HG02943 (cell line): Measurements from ENCODE around the gene CFAP52.
"Not testable (repeated sequence)": the region's sequence is repeated elsewhere in the genome, so short reads cannot be mapped to it uniquely, and the experiment has no call there.

ENCODE experiments used
- ATAC-seq: cut with Tn5 transposase; IDR thresholded peaks from one replicate; pipeline ENCODE4 v1.9.1; 2021; ENCODE audit warnings: mild to moderate bottlenecking, low read depth, moderate library complexity; ENCODE audit not compliant: unreplicated experiment

Gene CFAP52, protein sequence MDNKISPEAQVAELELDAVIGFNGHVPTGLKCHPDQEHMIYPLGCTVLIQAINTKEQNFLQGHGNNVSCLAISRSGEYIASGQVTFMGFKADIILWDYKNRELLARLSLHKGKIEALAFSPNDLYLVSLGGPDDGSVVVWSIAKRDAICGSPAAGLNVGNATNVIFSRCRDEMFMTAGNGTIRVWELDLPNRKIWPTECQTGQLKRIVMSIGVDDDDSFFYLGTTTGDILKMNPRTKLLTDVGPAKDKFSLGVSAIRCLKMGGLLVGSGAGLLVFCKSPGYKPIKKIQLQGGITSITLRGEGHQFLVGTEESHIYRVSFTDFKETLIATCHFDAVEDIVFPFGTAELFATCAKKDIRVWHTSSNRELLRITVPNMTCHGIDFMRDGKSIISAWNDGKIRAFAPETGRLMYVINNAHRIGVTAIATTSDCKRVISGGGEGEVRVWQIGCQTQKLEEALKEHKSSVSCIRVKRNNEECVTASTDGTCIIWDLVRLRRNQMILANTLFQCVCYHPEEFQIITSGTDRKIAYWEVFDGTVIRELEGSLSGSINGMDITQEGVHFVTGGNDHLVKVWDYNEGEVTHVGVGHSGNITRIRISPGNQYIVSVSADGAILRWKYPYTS

DNA sequence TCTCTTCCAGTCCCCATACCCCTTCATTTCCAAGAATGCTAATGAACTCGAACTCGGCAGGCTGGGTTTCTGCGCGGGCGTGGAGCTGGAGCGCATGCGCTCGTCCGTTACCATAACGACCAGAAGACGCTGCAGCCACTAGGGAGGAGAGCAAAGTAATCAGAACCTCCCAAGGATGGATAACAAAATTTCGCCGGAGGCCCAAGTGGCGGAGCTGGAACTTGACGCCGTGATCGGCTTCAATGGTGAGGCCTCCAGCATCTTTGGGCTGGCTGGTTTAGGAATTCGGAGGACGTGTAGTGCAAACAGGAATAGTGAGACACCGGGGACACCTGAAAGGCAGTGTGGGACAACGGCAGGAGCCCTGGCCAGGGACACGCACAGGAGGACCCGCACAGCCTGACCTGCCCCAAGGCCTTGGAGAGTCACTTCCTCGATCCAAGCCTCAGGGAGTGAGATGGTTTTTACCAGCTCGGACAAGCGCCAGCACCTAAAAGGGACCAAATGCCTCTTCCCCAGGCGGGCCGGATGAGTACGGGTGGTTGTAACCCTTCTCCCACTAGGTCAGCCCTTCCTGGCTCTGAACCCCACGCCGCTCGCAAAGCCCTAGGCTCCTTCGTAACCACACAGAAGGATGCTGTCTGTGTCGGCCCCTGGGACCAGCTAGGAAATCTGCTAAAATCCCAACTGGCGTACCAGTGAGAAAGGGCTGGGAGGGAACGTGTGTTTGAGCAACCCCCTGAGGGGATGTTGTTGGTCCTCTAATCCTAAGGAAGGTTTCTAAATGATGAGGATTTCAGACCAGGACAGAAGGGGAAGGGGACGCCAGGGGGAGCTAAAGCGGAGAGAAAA lies at the start of gene CFAP52:
Gene CFAP52, plus strand, starts transcription at position 122 of the 852 bp plus-strand sequence. Its CDS starts 54 bp downstream, at position 176.
- no peak for ATAC-seq

DNA sequence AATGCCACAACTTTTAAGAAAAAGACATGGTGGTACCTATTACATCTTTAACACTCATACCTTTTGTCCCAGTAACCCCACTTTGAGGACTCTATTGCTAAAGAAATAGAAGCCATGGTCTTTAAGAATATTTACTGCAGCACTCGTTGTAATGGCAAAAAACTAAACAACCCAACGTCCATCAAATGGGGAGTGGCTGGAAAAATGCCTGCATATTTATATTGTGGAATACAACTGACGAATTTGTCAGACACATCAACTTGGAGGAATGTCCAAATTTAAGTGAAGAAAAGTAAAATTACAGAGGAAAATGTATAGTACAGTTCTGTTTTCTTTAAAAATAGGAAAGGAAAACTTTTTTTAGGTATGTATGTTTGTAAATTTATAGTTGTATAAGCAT lies 48.7 kb upstream of the CFAP52 start:
- ATAC-seq = no peak

DNA sequence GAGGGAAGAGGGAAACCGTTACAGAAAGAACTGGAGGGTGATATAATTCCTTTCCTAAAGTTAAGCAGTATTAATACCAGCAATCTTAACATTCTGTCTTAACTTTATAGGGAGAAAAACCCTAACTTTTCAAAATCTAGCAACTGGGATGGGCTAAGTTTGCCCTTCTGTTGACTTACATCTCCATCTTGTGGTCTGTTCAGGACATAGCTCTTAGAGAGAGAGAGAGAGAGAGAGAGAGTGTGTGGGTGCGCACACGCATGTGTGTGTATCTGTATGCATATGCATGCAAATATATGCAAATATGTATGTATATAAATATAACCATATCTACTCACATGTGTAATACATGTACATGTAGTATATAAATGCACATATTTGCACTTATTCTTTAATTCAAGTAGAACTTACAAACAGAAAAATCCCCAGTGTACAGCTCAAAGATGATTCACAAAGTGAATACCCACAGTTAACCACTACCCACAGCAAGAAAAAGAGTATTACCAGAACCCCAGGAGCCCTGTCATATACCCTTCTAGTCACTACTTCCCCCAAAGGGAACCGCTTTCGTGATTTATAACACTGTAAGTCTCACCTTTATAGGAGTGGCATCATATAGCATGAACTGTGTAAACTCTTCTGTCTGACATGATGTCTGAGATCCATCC lies 47.3 kb upstream of the CFAP52 start:
- ATAC-seq = no peak

DNA sequence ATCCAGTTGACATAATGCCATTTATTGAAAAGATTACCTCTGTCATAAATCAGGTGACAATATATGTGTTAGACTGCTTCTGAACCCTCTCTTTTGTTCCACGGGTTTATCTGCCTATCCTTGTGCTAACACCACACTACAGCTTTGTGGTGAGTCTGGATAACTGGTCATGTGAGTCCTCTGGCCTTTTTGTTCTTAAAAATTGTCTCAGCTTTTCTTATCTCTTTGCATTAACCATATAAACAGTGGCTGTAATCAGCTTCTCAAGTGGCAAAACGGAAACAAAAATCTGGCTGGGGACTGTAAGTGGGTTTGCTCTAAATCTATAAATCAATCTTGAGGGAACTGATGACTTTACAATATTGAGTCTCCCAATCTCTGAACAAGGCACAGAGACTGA lies 45.4 kb upstream of the CFAP52 start:
- ATAC-seq = no peak

DNA sequence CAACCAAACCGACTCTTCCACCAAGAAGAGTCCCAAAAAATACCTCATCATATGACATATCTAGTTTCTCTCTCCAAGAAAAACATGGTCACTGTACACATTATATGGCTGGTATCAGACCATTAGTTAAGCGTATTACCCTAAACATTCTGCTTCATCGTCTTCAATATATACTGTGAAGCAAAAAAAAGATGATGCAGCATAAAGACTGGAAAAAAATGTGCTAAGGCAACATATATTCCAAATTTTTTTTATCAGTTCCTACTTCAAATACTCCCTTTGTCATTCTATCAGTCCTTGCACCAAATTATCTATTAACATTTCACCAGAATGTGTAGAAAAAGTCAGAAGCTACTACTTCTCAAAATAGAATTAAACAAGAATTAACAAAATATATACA lies 43.7 kb upstream of the CFAP52 start:
- ATAC-seq = no peak

DNA sequence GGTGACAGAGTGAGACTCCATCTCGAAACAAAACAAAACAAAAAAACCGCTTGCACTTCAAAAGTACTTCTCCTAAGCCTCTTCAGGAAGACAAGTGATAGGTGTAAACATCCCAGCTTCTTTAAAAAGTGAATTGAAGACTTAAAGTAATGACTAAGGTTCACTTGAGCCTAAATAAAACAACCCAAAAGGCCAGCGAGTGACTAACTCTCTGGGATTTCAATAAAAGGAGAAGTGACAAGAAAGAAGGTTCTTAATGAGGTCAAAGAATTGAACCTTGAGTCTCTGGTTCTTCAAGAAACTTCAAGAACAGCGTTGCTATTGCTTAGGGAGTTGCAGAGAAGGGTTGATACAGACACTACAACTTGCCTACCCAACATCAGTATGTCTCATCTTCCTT lies 43.0 kb upstream of the CFAP52 start:
- ATAC-seq = no peak

DNA sequence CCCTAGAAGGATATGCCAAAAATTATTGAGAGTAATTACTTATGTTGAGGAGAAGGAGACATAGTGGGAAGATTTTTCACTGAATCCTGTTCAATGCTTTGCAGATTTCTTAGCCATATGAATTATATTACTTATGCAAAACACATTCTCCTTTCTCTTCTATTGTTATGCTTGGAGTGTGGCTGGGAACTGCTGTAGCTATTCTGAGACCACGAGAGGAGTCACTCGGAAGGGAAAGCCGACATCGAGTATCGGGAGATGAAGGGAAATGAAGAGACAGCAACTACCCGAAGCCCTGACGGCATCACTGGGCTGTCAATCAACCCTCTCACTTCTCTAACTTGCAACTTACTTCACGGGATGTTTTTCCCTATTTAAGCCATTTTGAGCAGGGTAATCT lies 40.4 kb upstream of the CFAP52 start:
- no peak for ATAC-seq

DNA sequence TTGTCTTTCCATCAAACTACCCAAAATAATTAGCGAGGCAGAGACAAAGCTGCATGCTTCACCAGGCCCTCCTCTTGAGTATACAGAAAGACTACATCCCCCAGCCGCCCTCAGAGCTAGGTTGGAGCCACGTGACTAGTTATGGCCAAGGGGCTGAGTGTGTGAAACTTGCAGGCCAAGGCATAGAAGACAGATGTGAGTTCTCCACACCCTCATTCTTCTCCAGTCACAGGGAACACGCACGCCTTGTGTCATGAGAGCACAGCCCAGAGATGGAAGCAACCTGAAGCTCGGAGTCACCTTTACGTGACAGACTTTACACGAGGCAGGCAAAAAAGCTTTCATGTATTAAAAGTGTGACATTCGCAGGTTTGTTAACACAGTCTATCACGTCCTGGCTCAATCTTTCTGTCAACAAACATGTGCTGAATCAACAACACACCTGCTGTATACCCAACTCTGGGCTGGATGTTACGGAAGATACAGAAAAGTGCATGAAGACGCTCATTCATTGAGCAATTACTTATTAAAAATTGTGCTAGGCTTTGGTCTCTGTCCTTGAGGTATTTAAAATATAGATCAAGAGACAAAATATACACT lies 39.2 kb upstream of the CFAP52 start:
- ATAC-seq = no peak

DNA sequence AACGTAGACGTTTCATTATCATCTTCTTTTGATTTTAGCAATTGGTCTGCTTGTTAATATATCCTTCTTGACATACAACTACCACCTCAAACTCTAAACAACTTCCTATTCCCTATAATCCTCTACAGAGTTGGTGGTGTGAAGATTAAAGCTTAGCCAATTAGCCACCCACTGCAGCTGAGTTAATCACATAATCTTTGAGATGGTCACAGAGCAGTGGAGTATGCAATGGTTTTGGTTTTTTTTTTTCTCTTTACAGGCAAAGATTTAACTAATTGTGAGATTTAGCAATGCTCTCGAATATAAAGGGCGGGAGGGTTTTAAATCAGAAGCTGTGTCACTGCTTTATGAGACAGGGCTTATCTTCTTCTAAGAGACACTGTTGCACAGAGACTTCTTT lies 37.8 kb upstream of the CFAP52 start:
- no peak for ATAC-seq

DNA sequence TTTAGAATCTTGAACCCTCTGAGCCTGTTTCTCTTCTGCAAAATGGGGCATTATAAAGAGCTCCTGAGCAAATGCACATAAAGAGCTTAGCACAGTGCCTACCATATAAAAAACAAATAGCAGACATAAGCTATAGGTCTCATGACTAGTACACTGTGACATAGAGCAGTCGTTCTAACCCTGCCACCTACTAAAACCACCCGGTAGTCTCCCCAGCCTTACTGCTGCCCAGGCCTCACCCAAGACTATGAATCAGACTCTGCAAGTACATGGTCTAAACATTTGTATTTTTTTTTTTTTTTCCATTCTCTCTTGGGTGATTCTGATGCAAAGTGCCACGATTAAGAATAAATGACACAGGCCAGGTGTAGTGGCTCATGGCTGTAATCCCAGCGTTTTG lies 34.7 kb upstream of the CFAP52 start:
- no peak for ATAC-seq

DNA sequence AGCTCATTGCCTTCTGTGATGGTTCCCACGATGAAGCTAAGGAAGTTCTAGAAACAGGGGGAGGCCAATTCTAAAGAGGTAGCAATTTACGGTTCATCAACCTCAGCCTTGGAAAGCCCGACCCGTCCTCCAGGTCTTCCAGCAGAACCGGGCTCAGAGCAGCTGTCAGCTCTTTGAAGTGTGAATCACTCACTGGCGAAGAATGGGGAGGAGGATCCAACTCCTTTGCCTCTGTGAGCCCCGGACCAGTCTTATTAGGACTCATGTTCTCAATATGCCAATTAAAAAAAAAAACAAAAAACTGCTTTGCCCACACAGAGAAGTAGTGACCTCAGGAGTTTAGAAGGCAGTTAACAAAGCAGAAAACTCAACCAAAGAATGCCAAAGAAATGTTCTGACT lies 32.2 kb upstream of the CFAP52 start:
- no peak for ATAC-seq

DNA sequence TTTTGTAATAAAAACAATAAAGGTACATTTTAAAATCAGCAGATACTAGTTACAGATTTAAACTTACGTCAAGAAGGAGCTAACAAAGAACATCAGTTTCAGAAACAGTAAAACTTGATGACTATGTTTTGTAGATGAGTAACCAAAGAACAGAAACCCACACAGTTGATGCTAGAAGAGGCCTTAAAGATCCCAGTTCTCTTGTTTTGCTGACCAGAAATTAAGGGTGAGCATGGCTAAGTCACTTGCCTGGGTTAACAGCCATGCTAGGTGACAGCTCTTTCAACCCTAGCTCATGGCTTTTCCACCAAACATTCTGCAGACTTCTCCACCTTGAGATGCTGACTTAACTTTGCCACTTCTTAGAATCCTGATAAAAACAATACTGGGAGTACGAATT lies 27.2 kb upstream of the CFAP52 start:
- ATAC-seq = no peak

DNA sequence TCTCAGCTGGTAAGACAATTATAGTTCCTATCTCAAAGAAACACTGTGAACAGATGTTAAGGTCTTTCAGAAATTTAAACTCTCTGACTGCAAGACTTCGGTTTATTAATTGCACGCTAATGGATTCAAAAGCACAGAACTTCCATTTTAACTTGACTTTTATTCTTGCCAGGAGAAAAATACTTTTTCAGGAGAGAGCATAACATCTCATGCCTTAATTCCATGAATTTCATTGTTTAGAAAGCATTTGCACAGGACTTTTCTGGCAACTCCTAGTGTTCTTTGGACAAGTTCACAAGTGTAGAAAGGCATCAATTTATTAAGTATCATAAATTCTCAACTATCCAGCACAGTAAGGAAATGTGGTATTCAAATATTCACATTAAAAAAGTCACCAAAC lies 23.3 kb upstream of the CFAP52 start:
- ATAC-seq = no peak

DNA sequence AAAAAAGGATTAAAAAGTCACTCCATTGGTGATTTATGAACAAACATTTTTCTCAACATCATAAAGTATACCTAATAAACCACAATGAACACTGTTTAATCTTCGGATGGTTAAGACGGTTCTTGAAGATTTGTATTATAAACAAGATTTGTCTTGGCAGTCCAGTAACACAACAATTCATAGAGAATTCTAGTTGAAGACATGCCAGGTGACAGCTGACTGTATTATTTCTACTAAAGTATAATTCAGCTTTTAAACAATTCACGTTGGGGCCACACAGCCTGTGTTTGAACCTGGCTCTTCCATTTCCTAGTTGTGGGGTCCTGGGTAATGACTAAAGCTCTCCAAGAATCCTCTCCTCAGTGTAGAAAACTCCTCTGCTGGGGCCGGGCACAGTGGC lies 22.8 kb upstream of the CFAP52 start:
- no peak for ATAC-seq

DNA sequence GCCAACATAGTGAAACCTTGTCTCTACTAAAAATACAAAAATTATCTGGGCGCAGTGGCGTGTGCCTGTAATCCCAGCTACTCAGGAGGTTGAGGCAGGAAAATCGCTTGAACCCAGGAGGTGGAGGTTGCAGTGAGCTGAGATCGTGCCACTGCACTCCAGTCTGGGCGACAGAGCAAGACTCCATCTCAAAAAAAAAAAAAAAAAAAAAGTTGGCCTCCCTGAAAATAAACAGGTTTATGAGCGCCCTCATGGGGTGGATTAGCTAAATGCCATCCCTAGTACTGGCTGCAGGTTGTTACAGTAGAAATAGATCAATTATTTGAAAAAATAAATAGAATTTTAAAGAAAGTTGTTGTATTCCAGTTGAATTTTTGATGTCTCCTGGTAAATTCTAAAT lies 21.7 kb upstream of the CFAP52 start:
- not testable (repeated sequence) for ATAC-seq

DNA sequence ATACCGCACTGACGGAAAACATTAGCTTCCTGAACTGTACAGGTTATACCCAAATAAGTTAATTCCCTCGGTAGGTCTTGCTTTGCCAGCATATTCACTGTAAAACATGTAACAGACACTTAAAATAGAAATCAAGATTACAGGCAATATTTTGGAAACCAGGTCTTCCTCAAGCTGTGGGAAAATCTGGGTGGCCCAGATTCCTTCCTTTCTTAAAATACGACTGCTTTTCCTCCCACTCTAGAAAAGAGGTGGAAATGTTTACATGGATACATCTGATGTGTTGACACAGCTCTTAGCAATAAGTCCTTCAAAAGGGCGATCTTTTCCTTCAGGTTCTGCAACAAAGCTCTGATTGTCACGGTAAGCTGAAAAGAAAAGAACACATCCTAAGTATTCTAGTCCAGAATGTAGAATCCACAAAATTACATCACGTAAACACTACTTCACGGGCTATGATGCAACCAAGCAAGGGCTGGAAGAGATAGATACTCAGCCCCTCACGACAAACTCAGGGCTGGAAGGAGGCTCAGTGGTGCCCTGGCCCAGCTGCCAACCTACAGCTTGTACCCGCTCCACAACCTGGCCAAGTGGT lies 19.2 kb upstream of the CFAP52 start:
- no peak for ATAC-seq

DNA sequence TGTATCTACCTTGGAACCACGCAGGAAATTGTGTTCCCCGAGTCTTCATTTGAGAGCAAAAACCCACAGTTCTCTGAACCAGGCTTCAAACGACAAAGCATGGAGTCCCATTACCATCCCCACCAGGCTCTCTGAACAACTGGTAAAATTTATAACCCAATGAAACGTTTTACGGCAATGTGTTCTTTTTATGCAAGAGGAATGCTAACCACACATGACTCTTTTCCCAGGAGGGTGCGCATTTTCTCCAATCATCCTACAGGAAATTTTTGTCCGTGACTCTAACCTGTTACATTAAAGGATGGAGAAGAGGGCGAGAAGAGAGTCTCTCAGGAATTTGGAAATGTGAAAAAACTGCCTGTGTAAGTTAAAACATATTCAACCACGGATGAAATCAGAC lies 18.6 kb upstream of the CFAP52 start:
- no peak for ATAC-seq

DNA sequence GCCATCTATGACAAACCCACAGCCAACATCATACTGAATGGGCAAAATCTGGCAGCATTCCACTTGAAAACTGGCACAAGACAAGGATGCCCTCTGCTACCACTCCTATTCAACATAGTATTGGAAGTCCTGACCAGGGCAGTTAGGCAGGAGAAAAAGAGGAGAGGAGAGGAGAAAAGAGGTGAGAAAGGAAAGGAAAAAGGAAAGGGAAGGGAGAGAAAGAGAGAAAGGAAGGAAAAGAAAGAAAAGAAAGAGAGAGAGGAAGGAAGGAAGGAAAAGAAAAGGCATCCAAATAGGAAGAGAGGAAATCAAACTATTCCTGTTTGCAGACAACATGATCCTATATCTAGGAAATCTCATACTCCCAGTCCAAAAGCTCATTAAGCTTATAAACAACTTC lies 12.3 kb upstream of the CFAP52 start:
- no peak for ATAC-seq

DNA sequence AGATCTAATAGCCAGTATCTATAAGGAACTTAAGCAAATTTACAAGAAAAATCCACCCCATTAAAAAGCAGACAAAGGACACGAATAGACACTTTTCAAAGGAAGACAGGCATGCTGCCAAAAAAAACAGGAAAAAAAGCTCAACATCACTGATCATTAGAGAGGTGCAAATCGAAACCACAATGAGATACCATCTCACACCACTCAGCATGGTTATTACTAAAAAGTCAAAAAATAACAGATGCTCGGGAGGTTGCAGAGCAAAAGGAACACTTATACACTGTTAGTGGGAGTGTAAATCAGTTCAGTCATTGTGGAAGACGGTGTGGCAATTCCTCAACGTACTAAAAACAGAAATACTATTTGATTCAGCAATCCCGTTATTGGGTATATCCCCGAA lies 10.4 kb upstream of the CFAP52 start:
- ATAC-seq = no peak

DNA sequence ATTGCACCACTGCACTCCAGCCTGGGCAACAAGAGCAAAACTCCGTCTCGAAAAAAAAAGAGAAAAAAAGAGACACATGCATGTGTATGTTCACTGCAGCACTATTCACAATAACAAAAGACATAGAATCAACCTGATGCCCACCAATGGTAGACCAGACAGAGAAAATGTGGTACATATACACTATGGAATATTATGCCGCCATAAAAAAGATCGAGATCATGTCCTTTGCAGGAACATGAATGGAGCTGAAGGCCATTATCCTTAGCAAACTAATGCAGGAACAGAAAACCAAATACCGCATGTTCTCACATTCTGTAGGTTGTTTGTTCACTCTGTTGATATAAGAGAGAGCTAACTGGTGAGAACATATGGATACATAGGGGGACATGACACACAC lies 9.7 kb upstream of the CFAP52 start:
- ATAC-seq = not testable (repeated sequence)
